ENCODE measurements around the gene HEATR3.
"Not testable (repeated sequence)": the region's sequence is repeated elsewhere in the genome, so short reads cannot be mapped to it uniquely, and the experiment has no call there.

Gene HEATR3

DNA sequence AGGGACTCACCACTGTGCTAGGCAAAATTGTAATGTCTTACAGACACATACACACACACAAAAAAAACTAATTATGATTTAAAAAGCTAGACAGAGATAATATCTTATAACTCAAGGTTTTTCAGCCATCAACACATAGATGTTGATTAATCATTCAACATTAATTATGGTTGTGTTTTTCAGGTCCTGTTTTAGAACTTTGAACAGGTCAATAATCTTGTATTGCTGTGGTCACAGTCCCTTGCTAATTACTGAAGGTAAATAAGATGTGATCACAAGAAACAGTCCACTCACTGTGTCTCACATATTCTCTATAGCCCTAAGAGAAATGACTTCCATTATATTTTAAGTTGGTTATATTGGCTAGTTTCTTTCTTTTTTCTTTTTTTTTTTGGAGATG, 54.9 kb downstream of the HEATR3 start:
- no peak overlapping the region for H3K4me3 ChIP-seq (ENCODE audit: low read depth, low read length)
- no peak for DNase-seq (ENCODE audit: low read depth)
- TF ChIP-seq CTCF (conservative IDR thresholded peaks at IDR 0.05; ENCODE audit: low read depth, low read length): no peak

- no peak overlapping the region for H3K4me3 ChIP-seq (ENCODE audit: low read depth, low read length)
- TF ChIP-seq CTCF (conservative IDR thresholded peaks at IDR 0.05; ENCODE audit: low read depth, low read length): no peak
- DNase-seq (ENCODE audit: low read depth): no peak
Observed at GRCh38 chr16:50121278-50121677, 55.5 kb downstream of the HEATR3 start.

- TF ChIP-seq CTCF (conservative IDR thresholded peaks at IDR 0.05; ENCODE audit: low read depth, low read length): no peak
- DNase-seq (ENCODE audit: low read depth): no peak
- H3K4me3 ChIP-seq (ENCODE audit: low read depth, low read length): no peak overlapping the region
Observed at GRCh38 chr16:50121721-50122445, 56.1 kb downstream of the HEATR3 start.

DNA sequence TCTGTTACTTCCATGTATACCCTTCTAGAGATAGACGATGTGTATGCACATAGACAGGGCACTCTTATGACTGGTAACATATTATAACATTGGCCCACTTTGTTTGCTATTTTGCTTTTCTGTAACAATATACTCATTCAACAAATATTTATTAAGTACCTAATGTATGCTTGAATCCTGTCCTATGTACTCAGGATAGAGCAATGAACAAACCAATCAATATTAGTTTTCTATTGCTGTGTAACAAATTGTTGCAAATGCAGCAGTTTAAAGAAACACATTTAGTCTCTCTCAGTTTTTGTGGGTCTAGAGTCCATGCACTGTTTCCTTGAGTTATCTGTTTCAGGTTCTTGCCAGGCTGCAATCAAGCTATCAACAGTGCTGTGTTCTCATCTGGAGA, 57.6 kb downstream of the HEATR3 start:
- TF ChIP-seq CTCF (conservative IDR thresholded peaks at IDR 0.05; ENCODE audit: low read depth, low read length): no peak
- H3K4me3 ChIP-seq (ENCODE audit: low read depth, low read length): no peak overlapping the region
- DNase-seq (ENCODE audit: low read depth): no peak

DNA sequence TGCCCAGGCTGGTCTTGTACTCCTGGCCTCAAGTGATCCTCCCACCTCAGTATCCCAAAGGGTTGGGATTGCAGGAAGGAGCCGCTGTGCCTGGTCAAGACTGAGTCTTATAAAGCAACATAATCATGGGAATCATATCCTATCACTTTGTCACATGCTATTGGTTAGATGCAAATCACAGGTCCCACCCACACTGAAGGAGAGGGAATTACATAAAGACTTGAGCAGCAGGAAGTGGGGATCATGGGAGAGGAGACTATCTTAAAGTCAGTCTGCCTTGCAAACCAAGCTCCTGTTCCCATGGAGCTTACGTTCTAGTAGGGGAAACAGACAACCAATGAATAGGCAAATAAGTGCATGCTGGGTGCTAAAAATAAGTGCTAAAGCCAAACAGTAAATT, 59.0 kb downstream of the HEATR3 start:
- no peak overlapping the region for H3K4me3 ChIP-seq (ENCODE audit: low read depth, low read length)
- peak; percentile 4 for DNase-seq (ENCODE audit: low read depth)

GRCh38 chr16:50126183-50126582, 60.4 kb downstream of the HEATR3 start:
- TF ChIP-seq CTCF (conservative IDR thresholded peaks at IDR 0.05; ENCODE audit: low read depth, low read length): no peak
- H3K4me3 ChIP-seq (ENCODE audit: low read depth, low read length): no peak overlapping the region
- DNase-seq (ENCODE audit: low read depth): no peak

More for the DNA sequence above, 59.0 kb downstream of the HEATR3 start:
- no peak for TF ChIP-seq CTCF (conservative IDR thresholded peaks at IDR 0.05; ENCODE audit: low read depth, low read length)

DNA sequence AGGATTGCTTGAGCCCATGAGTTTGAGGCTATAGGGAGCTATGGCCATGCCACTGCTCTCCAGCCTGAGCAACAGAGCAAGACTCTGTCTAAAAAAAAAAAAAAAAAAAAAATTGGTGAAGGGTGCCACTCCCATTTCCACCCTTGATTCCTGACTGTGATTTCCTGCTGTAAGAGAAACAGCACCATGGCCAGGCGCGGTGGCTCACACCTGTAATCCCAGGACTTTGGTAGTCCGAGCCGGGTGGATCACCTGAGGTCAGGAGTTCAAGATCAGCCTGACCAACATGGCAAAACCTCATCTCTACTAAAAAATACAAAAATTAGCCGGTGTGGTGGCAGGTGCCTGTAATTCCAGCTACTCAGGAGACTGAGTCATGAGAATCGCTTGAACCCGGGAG, 66.8 kb downstream of the HEATR3 start:
- DNase-seq (ENCODE audit: low read depth); H3K4me3 ChIP-seq (ENCODE audit: low read depth, low read length): not testable (repeated sequence)

Measured in choroid plexus epithelial cell (primary cell).